RKO (cell line): ENCODE measurements around the gene CETN1.
A peak's percentile ranks its signal among the peaks of the same experiment; 100 is the strongest.

Experiments used
- DNase-seq: peaks from one replicate; pipeline ENCODE4 v3.0.0-alpha.2; 2016; ENCODE audit warnings: low spot score

The CETN1 gene

GRCh38 chr18:623761-624620, 43.8 kb downstream of the CETN1 start:
- DNase-seq: peak; percentile 75

GRCh38 chr18:627231-627630, 47.1 kb downstream of the CETN1 start:
- DNase-seq: no peak

GRCh38 chr18:629269-630150, 49.3 kb downstream of the CETN1 start:
- DNase-seq: no peak

- DNase-seq: no peak
Measured at GRCh38 chr18:631560-631959, 51.4 kb downstream of the CETN1 start.
